HG03196 (cell line): ENCODE data around the gene CACNA1D.

Experiments used
- ATAC-seq: cut with Tn5 transposase; IDR thresholded peaks from one replicate; pipeline ENCODE4 v1.9.1; 2021; ENCODE audit not compliant: unreplicated experiment

Gene CACNA1D

GRCh38 chr3:53818221-53819162 is 324.1 kb downstream of the CACNA1D start:
- no peak for ATAC-seq

- no peak for ATAC-seq
Observed at GRCh38 chr3:53819163-53819868, 324.9 kb downstream of the CACNA1D start.

- ATAC-seq: no peak
Observed at GRCh38 chr3:53820084-53820483, 325.7 kb downstream of the CACNA1D start.

- ATAC-seq: no peak
Observed at GRCh38 chr3:53820756-53821580, 326.6 kb downstream of the CACNA1D start.

GRCh38 chr3:53821631-53822121 is 327.3 kb downstream of the CACNA1D start:
- no peak for ATAC-seq

GRCh38 chr3:53822331-53822741 is 327.9 kb downstream of the CACNA1D start:
- ATAC-seq: no peak

GRCh38 chr3:53823026-53823955 is 328.9 kb downstream of the CACNA1D start:
- ATAC-seq: no peak

- ATAC-seq: no peak
Observed at GRCh38 chr3:53823956-53824657, 329.7 kb downstream of the CACNA1D start.

- no peak for ATAC-seq
Observed at GRCh38 chr3:53824795-53825194, 330.4 kb downstream of the CACNA1D start.

- no peak for ATAC-seq
Observed at GRCh38 chr3:53826048-53826447, 331.6 kb downstream of the CACNA1D start.

GRCh38 chr3:53828581-53828980 is 334.2 kb downstream of the CACNA1D start:
- ATAC-seq: no peak

- ATAC-seq: no peak
Observed at GRCh38 chr3:53829605-53830004, 335.2 kb downstream of the CACNA1D start.

GRCh38 chr3:53830944-53831343 is 336.5 kb downstream of the CACNA1D start:
- ATAC-seq: no peak

- ATAC-seq: no peak
Observed at GRCh38 chr3:53833053-53833645, 338.7 kb downstream of the CACNA1D start.

GRCh38 chr3:53833700-53834099 is 339.3 kb downstream of the CACNA1D start:
- no peak for ATAC-seq

- ATAC-seq: no peak
Observed at GRCh38 chr3:53834429-53835095, 340.2 kb downstream of the CACNA1D start.

- no peak for ATAC-seq
Observed at GRCh38 chr3:53835257-53835656, 340.8 kb downstream of the CACNA1D start.

GRCh38 chr3:53836084-53836872 is 341.9 kb downstream of the CACNA1D start:
- no peak for ATAC-seq
